ENCODE measurements around the gene C14orf132.

- TF ChIP-seq CTCF (IDR thresholded peaks at IDR 0.05) (no peak), POLR2A (IDR thresholded peaks at IDR 0.05) (no peak)
These were observed 623 bp upstream of the C14orf132 start for GRCh38 chr14:96038558-96038919.

All from Peyer's patch (tissue), 4 donors.